Activated gamma-delta T cell (primary cell): ENCODE results near the gene DTNA.

ENCODE experiments used
- DNase-seq: peaks from one replicate; lab custom pipeline; 2025; lab: John Stamatoyannopoulos, UW

The DTNA gene

DNA sequence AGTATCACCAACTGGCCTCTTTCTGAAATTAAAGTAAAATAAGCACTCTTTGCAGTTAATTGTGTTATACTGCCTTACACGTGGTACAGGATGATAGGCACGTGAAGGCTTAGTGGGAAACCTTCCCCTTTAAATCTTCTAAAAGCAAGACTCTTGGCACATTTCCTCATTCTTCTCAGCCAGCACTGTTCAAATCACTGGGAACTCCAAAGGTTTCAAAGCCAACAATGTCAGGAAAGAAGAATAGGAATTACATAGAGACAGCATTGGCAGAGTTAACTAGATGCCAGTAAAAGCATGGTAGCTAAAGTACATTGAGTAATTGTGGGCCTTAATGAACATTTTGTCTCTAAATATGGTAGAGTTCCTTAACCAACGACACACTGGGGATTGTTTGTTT, 96.4 kb downstream of the DTNA start:
- DNase-seq, result no peak

- no peak for DNase-seq
Observed at GRCh38 chr18:34807106-34807796, 97.2 kb downstream of the DTNA start.

DNA sequence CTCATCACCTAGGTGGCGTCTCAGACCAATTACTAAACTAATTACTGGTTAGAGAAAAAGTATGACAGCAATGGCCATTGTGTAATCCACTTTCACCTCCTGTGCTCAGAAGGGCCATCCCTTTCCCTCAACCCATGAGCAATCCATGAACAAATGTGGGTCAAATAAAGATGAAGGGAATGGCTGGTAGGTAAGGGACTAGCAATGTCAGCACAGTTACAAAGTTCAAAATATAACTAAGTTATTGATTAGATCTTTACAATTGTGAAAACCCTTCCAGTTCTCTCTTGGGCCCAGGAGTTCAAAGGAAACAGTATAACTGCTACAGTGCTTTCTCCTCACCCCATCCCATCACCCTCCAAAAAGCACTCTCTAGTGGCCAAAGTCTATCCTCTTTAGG, 98.3 kb downstream of the DTNA start:
- no peak for DNase-seq

GRCh38 chr18:34809451-34810072, 99.5 kb downstream of the DTNA start:
- DNase-seq, result no peak

DNA sequence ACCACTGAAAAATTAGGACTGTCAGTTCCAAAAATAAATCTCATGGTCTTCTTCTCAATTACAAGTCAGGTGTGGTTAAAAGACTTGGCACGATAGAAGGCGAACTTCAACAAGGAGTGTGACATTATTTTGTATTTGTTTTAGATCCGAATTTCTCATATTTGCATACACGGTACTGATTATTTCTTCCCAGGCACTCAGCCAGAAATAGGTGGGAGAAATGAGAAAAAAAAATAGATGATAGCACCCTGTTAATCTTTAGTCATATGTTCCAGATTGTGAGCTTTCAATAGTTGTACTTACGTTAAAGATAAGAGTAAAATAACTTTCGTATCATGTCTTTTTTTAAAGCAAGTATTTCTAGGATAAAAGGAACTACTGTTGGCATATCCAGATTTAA, 106.1 kb downstream of the DTNA start:
- no peak for DNase-seq

DNA sequence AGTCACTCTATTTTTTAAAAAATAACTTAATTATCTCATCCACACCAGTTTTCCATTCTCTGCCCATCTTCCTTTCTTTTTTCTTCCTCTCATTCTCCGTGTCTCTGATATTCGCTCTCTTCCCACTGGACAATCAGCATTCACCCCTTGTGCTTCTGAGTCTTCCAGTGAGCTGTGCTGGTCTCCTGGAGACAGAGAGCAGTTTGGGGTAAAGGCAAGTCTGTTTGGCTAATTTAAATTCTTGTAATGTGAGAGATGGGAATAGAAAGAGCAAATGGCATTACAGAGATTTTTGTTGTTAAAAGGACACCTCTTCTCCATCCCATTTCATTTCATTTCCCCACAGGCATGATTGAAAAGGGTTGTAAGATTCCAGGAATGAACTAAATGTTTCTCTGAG, 107.5 kb downstream of the DTNA start:
- DNase-seq, result no peak

DNA sequence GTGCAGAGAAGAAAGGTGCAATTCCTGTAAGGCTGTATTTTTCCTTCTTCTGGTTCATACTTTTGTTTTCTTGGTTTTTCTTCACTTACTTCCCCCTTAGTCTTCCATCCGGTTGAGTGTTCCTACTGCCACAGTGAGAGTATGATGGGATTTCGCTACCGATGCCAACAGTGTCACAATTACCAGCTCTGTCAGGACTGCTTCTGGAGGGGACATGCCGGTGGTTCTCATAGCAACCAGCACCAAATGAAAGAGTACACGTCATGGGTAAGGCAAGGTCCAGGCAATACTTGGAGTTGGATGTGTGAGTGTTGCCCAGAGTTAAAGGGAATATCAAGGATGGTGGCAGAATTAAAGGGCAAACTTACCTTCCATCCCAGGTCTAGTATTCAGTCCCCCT, 108.0 kb downstream of the DTNA start:
- DNase-seq, result no peak

- no peak for DNase-seq
Observed at GRCh38 chr18:34820360-34821065, 110.4 kb downstream of the DTNA start.

DNA sequence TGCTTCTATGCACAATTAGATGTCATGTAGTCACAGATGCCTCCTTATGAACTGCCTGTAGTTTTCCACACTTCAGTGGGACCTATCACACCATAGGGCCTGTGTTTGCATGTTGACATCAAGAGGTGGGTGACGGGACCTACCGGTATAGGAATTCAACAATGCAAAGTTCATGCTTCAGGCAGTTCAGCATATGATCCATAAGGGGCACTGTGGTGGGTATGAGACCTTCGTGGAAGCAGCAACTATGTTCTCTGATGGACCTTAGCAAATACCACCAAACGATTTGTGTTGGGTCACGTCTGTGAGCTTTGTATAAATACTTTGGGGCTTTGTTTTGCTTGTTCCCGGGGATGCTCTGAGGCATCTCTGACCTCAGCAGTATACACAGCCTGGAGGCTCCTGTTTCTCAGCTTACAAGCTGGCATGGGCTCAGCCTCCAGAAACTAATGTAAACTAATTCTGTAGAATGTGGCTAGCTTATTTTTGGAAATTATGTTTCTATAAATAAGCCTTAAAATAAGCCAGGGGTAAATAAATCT, 111.6 kb downstream of the DTNA start:
- no peak for DNase-seq

DNA sequence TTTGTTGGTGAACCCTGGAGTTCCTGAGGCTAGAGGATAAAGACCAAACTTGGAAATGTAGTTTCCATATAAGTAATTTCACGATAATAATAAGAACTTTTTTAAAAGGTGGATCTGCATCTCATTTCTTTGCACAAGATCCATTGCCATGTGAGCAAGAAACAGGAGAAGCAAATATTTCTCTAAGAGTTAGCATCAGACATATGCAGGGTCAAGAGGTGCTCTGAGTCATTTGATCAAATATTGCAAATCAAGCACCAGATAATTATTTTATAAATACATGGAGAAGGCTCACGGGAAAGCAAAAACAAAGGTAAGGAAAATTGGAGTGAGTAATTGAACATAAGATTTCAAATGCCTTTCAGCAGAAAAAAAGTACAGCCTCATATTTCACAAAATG, 118.0 kb downstream of the DTNA start:
- no peak for DNase-seq

GRCh38 chr18:34834897-34835296, 124.8 kb downstream of the DTNA start:
- DNase-seq, result no peak

- no peak for DNase-seq
Observed at GRCh38 chr18:34835466-34835865, 125.4 kb downstream of the DTNA start.

GRCh38 chr18:34837769-34838272, 127.7 kb downstream of the DTNA start:
- no peak for DNase-seq

DNA sequence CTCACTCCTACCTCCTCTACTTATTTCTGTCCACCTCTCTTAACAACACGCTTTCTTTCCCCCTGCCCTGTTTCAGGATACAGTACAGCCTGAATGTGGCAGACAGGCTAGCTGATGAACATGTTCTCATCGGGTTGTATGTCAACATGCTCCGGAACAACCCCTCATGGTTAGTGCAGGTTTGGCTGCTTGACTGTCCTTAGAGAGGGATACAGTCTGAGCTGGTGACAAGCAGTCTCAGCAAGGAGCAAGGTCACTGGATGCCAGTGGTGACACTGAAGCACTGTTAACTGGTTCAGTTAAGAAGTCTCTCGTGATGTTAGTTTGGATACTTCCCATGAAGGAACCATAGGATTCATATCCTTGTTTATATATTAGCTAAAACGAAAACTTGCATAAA, 128.6 kb downstream of the DTNA start:
- no peak for DNase-seq

GRCh38 chr18:34840256-34840826, 130.2 kb downstream of the DTNA start:
- no peak for DNase-seq

DNA sequence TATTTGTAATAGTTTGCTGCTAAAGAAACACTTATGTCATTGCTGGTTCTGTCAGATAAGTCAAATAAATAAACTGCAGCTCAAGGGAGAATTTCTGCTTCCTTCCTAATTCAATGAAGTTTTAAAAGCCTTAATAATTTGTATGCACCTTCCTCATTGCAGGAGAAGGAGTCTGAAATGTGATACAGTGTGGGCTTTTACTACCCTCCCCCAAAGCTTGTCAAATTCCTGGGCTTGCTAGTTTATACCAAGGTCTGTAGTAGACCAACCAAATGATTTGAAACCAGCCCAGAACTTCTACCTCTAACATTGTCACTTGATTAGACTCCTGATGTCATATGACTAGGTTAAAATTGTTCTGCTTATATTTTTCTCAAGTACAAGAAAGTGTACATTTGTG, 131.8 kb downstream of the DTNA start:
- DNase-seq, result no peak

- no peak for DNase-seq
Observed at GRCh38 chr18:34844072-34844471, 134.0 kb downstream of the DTNA start.

DNA sequence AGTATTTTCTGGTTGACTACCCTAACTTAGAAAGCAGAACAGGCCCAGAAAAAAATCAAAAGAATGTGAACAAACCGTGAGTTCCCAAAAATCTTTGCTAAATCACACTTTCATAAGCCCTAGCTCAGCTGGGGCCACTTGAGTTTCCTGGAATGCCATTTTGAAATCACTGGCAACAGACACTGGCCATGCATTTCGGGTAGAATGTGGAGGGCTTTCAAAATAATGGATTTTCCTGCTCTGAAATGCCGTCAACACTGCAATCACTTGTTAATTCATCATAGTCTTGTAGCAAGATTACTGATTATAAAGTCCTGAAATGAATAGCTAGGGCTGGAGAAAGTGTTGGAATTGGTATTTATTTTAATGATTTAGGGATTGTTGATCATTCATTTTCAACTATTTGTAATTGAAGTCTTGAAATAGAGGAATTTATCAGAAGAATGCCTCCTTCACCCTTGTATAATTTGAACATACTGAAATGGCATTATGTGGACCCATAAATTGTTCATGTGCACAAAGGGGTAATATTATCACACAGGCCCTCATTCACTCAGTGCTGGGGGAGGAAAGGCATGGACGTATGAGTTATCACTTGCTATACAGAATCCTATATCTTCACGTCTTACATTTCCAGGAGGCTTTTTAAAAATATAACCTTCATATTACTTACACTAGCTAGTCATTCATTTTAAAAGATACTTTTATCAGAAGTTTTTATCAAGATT, 134.8 kb downstream of the DTNA start:
- DNase-seq, result no peak

DNA sequence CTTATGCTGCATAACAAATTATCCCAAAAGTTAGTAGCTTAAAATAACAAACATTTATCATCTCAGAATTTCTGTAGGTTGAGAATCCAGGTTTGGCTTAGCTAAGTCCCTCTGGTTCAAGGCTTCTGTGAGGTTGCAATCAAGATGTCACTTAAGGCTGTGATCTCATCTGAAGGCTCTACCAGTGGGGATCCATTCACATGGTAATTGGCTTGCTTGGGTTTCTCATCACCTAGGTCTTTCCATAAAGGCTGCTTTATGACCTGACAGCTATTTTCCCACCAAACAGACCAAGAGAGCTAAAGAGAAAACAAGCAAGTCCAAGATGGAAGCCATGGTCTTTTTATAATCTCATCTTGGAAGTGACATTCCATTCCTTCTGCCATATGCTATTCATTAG, 137.3 kb downstream of the DTNA start:
- no peak for DNase-seq

DNA sequence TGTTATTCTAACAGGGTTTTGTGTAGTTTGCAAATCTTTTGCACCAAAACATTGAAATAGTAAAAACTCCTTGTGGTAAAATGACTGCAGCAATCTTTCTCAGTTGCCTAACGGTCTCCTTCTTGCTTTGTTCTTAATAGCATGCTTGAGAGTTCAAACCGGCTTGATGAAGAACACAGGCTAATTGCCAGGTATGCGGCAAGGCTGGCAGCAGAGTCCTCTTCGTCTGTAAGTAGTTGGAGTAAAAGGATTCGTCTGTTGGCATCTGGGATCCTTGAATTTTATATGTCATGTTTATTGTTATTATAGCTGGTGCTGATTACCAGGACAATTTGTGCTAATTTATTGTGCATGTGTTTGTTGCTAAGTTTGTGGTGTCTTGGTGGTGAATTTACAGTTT, 138.1 kb downstream of the DTNA start:
- DNase-seq, result no peak

DNA sequence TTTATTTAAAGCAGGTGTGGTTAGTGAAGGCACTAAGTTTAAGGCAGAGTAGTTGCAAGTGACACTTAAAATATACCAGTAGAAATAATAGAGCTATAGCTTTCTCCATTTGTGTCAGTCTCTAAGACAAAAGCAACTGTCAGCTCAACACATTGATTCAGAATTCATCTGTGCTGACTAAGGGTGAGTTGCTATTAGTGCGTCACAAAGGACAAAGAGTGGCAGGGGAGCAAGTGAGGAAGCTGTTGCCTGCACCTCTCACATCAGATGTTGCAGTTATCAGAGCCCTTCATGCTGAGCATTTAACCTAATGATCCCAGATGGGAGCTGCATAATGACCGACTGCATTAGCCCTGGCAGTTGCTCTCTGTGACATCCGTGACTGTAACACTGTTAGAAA, 138.6 kb downstream of the DTNA start:
- no peak for DNase-seq

- no peak for DNase-seq
Observed at GRCh38 chr18:34857320-34857719, 147.2 kb downstream of the DTNA start.
